ENCODE measurements around the gene SBNO2.
A peak's percentile ranks its signal among the peaks of the same experiment; 100 is the strongest.
"Not testable (repeated sequence)": the region's sequence is repeated elsewhere in the genome, so short reads cannot be mapped to it uniquely, and the experiment has no call there.

Gene SBNO2

GRCh38 chr19:1115646-1116420, 58.2 kb downstream of the SBNO2 start:
- DNase-seq, result no peak

GRCh38 chr19:1114728-1115127, 59.3 kb downstream of the SBNO2 start:
- DNase-seq, result not testable (repeated sequence)

GRCh38 chr19:1113986-1114483, 60.0 kb downstream of the SBNO2 start:
- no peak for DNase-seq

GRCh38 chr19:1113030-1113985, 60.8 kb downstream of the SBNO2 start:
- peak in 1 of 2 experiments; percentile 40 for DNase-seq

- no peak for DNase-seq
Measured at GRCh38 chr19:1112268-1113029, 61.6 kb downstream of the SBNO2 start.

- DNase-seq, result no peak
Measured at GRCh38 chr19:1111641-1112267, 62.3 kb downstream of the SBNO2 start.

- peak; percentile 33 to 41 for DNase-seq
Measured at GRCh38 chr19:1110809-1111640, 63.0 kb downstream of the SBNO2 start.

GRCh38 chr19:1109697-1110671, 64.1 kb downstream of the SBNO2 start:
- DNase-seq, result no peak

GRCh38 chr19:1109032-1109551, 65.0 kb downstream of the SBNO2 start:
- DNase-seq, result no peak

- no peak for DNase-seq
Measured at GRCh38 chr19:1108291-1109031, 65.6 kb downstream of the SBNO2 start.

- no peak for DNase-seq
Measured at GRCh38 chr19:1107661-1108261, 66.3 kb downstream of the SBNO2 start.

- peak; percentile 66 to 84 for DNase-seq
Measured at GRCh38 chr19:1106841-1107660, 67.0 kb downstream of the SBNO2 start.

- no peak for DNase-seq
Measured at GRCh38 chr19:1105873-1106840, 67.9 kb downstream of the SBNO2 start.

- peak in 1 of 2 experiments; percentile 41 for DNase-seq
Measured at GRCh38 chr19:1105008-1105872, 68.8 kb downstream of the SBNO2 start.

GRCh38 chr19:1104311-1105007, 69.6 kb downstream of the SBNO2 start:
- peak; percentile 53 to 55 for DNase-seq

Measured in SW 1271 (cell line).